Esophagus (tissue), 2 donors: ENCODE measurements around the gene CLDN22. TPM values are rescaled to one million over a fixed set of nuclear protein-coding genes. Genes with fewer than 3 reads are reported as not detected.

ENCODE experiments used
- H3K27ac ChIP-seq, 2 donors: one replicate each; pipeline ENCODE4 v1.5.1; 2013; ENCODE audit warnings: low read depth in 2 of 2, mild to moderate bottlenecking in 2 of 2, inconsistent platforms in 1 of 2, low read length in 1 of 2, moderate library complexity in 1 of 2
- H3K27me3 ChIP-seq, 2 donors: one replicate each; pipeline ENCODE4 v1.6.1; 2013; ENCODE audit warnings: low read length in 2 of 2, control low read depth in 1 of 2, mild to moderate bottlenecking in 1 of 2; ENCODE audit not compliant: insufficient read depth in 2 of 2, control insufficient read depth in 1 of 2
- H3K36me3 ChIP-seq, 2 donors: one replicate each; pipeline ENCODE4 v1.6.1; 2013; ENCODE audit warnings: low read length in 1 of 2; ENCODE audit not compliant: control insufficient read depth in 2 of 2, insufficient read depth in 2 of 2
- H3K4me1 ChIP-seq, 2 donors: one replicate each; pipeline ENCODE4 v1.6.1; 2013; ENCODE audit warnings: low read length in 1 of 2; ENCODE audit not compliant: control insufficient read depth in 2 of 2, insufficient read depth in 2 of 2
- H3K4me3 ChIP-seq, 2 donors: one replicate each; pipeline ENCODE4 v1.5.1; 2013; ENCODE audit warnings: low read length in 2 of 2, mild to moderate bottlenecking in 2 of 2, low read depth in 1 of 2, moderate library complexity in 1 of 2
- H3K9me3 ChIP-seq, 2 donors: one replicate each; pipeline ENCODE4 v1.6.1; 2013; ENCODE audit warnings: mild to moderate bottlenecking in 2 of 2, low read depth in 1 of 2, low read length in 1 of 2, moderate library complexity in 1 of 2; ENCODE audit not compliant: control insufficient read depth in 2 of 2, insufficient read depth in 1 of 2
- WGBS, 2 donors: extraction: QIAGEN DNeasy Blood & Tissue Kit; methylation state at CpG; one replicate each; pipeline ENCODE4 v1.1.7; 2013; 5-methylcytosine and 5-hydroxymethylcytosine counted together
- polyA plus RNA-seq, 2 donors: library from polyadenylated mRNA; stranded (reverse); fragments of 200-250 nt; gene quantifications; one replicate each; pipeline ENCODE4 v1.2.3, GENCODE V29; 2013
- donor health status: healthy with polysubstance abuse.
- donor health status: Bipolar disorder and iron deficiency.

CLDN22 gene
- polyA plus RNA-seq, 2 donors = 0.08 to 0.09 TPM

- H3K27me3 ChIP-seq = no peaks in the 10 kb centered on the region
- H3K36me3 ChIP-seq = peaks cover 0 to 4% of the 10 kb centered on the region in 2 donors
- no peaks in the 10 kb centered on the region for H3K9me3 ChIP-seq
- WGBS, 2 donors = 93 to 94% methylated on average over 15 of the region's 15 CpGs
- no peak overlapping the region for H3K27ac ChIP-seq
- no peaks in the 10 kb centered on the region for H3K4me1 ChIP-seq
- no peak overlapping the region for H3K4me3 ChIP-seq
Observed at GRCh38 chr4:183314336-183314735, 5.7 kb downstream of the CLDN22 start.

GRCh38 chr4:183312841-183313240, 7.2 kb downstream of the CLDN22 start:
- H3K27me3 ChIP-seq = no peaks in the 10 kb centered on the region
- 83 to 85% methylated on average over 5 of the region's 5 CpGs for WGBS, 2 donors
- no peaks in the 10 kb centered on the region for H3K4me1 ChIP-seq
- H3K27ac ChIP-seq = no peak overlapping the region
- no peaks in the 10 kb centered on the region for H3K9me3 ChIP-seq
- H3K4me3 ChIP-seq = no peak overlapping the region
- H3K36me3 ChIP-seq = peaks cover 0 to 2% of the 10 kb centered on the region in 2 donors

DNA sequence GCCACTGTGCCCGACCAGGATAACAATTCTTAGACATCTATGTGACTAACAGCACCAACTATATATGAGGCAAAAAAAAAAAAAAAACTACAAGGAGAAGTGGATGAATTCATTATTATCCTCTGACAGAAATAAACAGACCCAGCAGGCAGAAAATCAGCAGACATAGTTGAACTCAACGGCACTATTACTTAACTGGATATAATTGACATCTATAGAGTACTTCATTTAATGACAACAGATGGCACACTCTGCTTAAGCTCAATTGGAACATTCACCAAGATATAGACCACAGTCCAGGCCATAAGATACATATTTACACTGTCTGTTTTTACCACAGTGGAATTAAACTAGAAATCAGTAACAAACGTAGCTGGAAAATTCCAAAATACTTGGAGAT, 13.3 kb downstream of the CLDN22 start:
- Histone ChIP-seq H3K27me3 (no peaks in the 10 kb centered on the region), H3K4me1 (no peaks in the 10 kb centered on the region), H3K36me3 (peaks cover 0 to 2% of the 10 kb centered on the region in 2 donors), H3K27ac (no peak overlapping the region), H3K9me3 (no peaks in the 10 kb centered on the region), H3K4me3 (no peak overlapping the region)
- 77 to 81% methylated on average over 3 of the region's 3 CpGs for WGBS, 2 donors

- Histone ChIP-seq H3K4me3 (no peak overlapping the region), H3K27me3 (no peaks in the 10 kb centered on the region), H3K36me3 (peaks cover 0 to 2% of the 10 kb centered on the region in 2 donors), H3K27ac (no peak overlapping the region), H3K9me3 (no peaks in the 10 kb centered on the region), H3K4me1 (no peaks in the 10 kb centered on the region)
- 90 to 92% methylated on average over 2 of the region's 2 CpGs for WGBS, 2 donors
Observed at GRCh38 chr4:183304538-183304937, 15.5 kb downstream of the CLDN22 start.

GRCh38 chr4:183304067-183304466, 16.0 kb downstream of the CLDN22 start:
- WGBS, 2 donors = 95 to 96% methylated on average over 4 of the region's 4 CpGs
- Histone ChIP-seq H3K27ac (no peak overlapping the region), H3K9me3 (no peaks in the 10 kb centered on the region), H3K4me3 (no peak overlapping the region), H3K36me3 (peaks cover 0 to 2% of the 10 kb centered on the region in 2 donors), H3K4me1 (no peaks in the 10 kb centered on the region), H3K27me3 (no peaks in the 10 kb centered on the region)

DNA sequence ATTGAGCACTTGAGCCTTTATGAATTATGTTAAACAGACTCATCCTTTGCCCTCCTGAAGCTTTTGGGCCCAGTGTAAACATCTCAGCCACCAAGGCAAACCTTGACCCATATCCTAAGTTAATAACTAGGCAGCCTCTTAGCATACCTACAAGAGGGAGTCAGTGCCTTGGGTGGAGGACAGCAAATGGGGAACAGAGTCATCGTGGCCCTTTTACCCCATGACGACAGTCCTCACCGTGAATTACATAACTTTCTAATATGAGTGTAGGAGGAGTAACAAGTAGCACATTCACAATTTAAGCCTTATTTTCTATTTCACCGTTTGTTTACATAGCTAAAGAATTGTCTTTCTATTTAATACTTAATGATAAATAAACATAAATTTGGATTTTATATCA, 16.8 kb downstream of the CLDN22 start:
- H3K27ac ChIP-seq = no peak overlapping the region
- H3K9me3 ChIP-seq = no peaks in the 10 kb centered on the region
- 93 to 94% methylated on average over 4 of the region's 4 CpGs for whole genome bisulfite sequencing, 2 donors
- H3K4me3 ChIP-seq = no peak overlapping the region
- peaks cover 0 to 2% of the 10 kb centered on the region in 2 donors for H3K36me3 ChIP-seq
- H3K4me1 ChIP-seq = no peaks in the 10 kb centered on the region
- H3K27me3 ChIP-seq = no peaks in the 10 kb centered on the region

GRCh38 chr4:183300655-183301054, 19.4 kb downstream of the CLDN22 start:
- H3K27me3 ChIP-seq = no peaks in the 10 kb centered on the region
- H3K36me3 ChIP-seq = peaks cover 0 to 4% of the 10 kb centered on the region in 2 donors
- no peaks in the 10 kb centered on the region for H3K4me1 ChIP-seq
- H3K27ac ChIP-seq = no peak overlapping the region
- H3K9me3 ChIP-seq = no peaks in the 10 kb centered on the region
- no peak overlapping the region for H3K4me3 ChIP-seq
- WGBS, 2 donors = 74 to 79% methylated on average over 5 of the region's 5 CpGs

DNA sequence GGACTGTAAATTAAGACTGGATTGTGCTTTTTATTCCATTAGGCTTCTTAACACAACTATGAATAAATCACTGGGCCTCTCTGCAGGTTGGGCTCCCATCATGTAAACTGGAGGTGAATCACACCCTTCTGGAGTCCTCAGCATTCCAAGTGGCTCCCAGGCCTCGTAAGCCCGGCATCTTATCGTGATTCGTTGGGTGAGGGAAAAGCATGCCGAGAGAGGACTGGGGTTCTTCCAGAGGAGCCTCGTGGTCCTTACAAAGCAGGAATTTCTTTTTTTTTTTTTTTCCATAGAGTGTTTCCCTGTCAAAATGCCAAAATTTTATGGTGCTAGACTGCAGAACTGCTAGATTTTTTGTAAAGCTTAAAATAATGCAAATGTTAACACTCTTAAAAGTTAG, 20.0 kb downstream of the CLDN22 start:
- Histone ChIP-seq H3K9me3 (no peaks in the 10 kb centered on the region), H3K4me1 (no peaks in the 10 kb centered on the region), H3K4me3 (no peak overlapping the region), H3K27me3 (no peaks in the 10 kb centered on the region), H3K36me3 (peaks cover 0 to 4% of the 10 kb centered on the region in 2 donors), H3K27ac (no peak overlapping the region)
- WGBS, 2 donors = 72 to 73% methylated on average over 6 of the region's 6 CpGs

- Histone ChIP-seq H3K4me1 (no peaks in the 10 kb centered on the region), H3K27ac (no peak overlapping the region), H3K9me3 (no peaks in the 10 kb centered on the region), H3K36me3 (peaks cover 0 to 4% of the 10 kb centered on the region in 2 donors), H3K4me3 (no peak overlapping the region), H3K27me3 (no peaks in the 10 kb centered on the region)
- 54 to 75% methylated on average over 2 of the region's 2 CpGs for WGBS, 2 donors
Observed at GRCh38 chr4:183299464-183299863, 20.6 kb downstream of the CLDN22 start.

GRCh38 chr4:183297675-183298074, 22.4 kb downstream of the CLDN22 start:
- Histone ChIP-seq H3K27me3 (no peaks in the 10 kb centered on the region), H3K27ac (no peak overlapping the region), H3K36me3 (peaks cover 0 to 2% of the 10 kb centered on the region in 2 donors), H3K4me3 (no peak overlapping the region), H3K4me1 (no peaks in the 10 kb centered on the region), H3K9me3 (no peaks in the 10 kb centered on the region)
- WGBS, 2 donors = 91 to 97% methylated on average over 3 of the region's 3 CpGs
